ENCODE data around the gene TP53TG5. TPM values are rescaled to one million over a fixed set of nuclear protein-coding genes. Genes with fewer than 3 reads are reported as not detected.

TP53TG5 gene
- polyA plus RNA-seq (ENCODE audit: insufficient read length) = 0.89 TPM

DNA sequence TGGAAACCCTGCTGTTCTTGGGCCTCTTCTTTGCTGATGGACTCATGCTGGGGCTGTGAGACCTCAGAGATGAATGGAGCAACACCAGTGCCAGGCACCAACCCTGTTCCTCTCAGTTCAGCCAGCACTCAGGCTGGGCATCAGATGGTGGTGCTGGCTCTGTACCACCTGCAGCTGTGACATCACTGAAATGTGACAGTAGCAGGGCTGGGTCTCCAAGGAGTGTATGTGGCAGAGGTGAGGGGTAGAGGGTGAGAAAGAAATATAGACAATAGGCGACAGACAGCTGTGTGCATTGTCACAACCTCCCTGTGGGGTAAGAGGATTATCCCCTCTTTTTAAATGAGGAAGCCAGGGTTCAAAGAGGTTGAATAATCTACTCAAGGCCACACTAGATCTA lies at the start of gene TP53TG5:
Gene TP53TG5 (minus strand): TSS at position 135 of the 400 bp plus-strand sequence. CDS start 89 bp downstream, at position 46.
- no peak for DNase-seq

DNA sequence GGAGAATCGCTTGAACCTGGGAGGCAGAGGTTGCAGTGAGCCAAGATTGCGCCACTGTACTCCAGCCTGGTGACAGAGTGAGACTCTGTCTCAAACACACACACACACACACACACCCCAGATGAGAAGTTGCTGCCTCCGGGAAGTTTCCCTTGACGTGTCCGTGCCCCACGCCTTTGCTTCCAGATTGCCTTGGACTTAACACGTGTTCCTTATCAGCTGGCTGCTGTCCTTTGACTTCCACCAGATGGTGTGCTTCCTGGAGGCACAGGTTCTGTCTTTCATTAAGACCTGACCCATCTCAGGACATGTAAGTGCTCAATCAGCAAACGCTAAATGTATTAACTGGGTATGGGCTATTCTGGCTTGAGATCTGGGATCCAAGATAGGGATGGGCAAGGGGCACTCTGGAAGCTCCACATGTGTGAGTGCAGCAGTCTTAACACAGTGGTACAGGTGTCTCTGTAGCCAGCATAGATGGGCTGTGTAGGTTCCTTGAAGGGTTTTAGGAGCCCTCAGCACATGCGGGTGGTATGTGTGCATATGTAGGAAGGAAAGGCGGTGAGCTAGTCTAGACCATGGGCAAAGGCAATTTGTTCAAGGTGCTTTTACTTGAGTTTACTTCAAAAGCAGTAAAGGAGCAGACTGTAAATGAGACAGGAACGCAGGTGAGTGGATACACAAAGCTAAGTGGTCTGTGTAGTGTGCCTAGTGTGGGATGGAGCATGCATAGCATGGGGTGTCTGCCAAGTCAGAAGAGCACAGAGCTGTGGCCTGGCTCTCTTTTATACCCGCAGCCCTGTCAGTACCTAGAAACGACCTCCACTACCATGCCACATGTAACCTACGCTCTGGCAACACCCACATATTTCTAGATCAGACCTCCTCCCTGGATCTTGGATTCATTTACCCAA lies 49.4 kb upstream of the TP53TG5 start:
- DNase-seq = no peak

DNA sequence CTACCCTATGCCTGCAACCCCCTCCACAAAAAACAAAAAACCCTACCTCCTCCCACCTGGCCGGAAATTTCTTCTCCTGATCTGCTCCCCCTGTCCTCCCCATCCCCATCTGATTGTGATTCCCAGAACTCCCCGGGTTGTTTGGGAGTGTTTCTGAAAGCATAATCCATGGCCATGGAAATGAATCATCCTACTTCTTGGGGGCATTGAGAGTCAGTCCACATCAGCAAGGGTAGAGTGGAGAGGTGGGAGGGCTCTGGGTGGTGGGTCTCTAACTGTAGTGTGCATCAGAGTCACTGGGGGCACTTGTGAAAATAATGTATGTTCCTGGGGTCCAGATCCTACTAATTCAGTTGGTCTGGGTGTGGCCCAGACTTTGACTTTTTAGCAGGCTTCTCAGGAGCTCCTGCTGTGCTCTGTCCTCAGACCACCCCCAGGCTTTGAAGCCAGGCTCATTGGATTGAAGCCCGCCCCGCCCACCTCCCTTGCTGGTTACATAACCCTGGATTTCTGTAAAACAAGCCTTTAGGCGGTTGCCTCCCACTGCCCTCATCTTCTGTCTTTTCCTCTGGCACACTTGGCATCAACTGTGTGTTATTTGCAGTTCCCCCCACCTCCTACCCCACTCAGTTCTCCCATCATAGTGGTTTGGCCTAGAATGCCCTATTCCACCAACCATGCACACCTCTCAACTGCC lies 48.3 kb upstream of the TP53TG5 start:
- DNase-seq = no peak

DNA sequence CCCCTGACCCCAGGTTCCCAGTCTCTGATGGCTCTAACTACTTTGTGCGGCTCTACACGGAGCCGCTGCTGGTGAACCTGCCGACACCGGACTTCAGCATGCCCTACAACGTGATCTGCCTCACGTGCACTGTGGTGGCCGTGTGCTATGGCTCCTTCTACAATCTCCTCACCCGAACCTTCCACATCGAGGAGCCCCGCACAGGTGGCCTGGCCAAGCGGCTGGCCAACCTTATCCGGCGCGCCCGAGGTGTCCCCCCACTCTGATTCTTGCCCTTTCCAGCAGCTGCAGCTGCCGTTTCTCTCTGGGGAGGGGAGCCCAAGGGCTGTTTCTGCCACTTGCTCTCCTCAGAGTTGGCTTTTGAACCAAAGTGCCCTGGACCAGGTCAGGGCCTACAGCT lies 47.4 kb upstream of the TP53TG5 start:
- no peak for DNase-seq

- DNase-seq = no peak
These were observed 45.6 kb upstream of the TP53TG5 start for GRCh38 chr20:45423700-45424099.

DNA sequence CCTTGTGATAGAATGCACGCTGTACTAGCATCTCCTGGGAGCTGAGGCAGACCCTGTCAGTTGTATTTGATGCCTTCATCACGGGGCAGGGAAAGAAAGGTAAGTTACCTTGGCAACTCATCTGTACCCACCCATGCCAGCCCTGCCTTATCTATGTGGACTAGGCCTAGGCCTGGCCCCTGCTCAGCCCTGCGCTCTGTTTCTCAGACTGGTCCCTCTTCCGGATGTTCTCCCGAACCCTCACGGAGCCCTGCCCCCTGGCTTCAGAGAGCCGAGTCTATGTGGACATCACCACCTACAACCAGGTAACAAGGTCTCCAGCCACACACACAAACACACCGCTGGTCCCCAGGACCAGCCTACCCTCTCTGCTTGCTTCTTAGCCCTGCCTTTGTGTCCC lies 42.0 kb upstream of the TP53TG5 start:
- no peak for DNase-seq

DNA sequence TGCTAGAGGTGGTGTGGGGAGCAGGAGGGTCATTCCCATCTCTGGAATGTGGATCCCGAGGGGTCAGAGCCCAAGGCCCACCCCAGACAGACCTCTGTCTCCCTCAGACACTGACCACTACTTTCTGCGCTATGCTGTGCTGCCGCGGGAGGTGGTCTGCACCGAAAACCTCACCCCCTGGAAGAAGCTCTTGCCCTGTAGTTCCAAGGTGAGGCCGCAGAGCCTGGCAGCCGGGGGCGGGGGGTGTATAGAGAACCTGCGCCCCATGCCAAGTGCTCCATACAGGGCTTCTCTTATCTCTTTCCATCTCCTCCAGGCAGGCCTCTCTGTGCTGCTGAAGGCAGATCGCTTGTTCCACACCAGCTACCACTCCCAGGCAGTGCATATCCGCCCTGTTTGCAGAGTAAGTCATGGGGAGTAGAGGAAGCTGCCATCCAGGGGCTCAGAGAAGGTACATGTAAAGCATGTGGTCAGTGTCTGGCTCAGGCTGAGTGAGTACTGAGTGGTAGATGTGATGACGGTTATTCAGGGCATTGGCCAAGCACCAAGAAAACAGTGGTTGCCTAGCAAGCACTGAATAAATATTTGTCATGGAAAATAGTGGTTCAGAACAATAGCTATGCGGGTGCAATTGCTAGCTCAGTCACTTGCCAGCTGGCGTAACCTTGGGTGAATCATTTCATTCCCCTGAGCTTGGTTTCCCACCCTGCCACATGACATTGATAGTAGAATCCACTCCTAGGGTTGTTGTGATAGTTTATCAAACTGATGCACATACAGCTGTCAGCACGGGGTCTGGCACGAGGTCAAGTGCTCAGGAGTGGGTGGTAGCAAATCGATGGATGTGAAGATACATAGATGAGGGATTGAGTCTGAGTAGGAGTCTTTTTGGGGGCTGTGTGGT lies 41.3 kb upstream of the TP53TG5 start:
- no peak for DNase-seq

DNA sequence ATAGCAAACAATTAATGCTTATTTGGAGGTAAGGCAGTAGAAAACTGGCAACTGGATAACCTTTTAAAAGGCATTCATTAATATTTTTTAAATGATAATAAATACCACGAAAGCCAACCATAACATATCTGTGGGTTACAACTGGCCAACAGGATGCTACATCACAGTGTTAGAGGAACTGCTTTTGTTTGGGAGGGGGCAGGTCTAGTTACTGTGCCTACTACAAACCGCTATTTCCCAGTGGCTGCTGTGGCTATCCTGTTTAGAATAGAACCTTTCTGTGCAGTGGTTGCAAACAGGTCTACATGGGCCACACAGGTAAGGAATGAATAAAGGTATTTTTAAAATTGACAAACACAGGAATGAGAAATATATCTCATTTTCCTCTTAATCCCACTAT lies 38.8 kb upstream of the TP53TG5 start:
- no peak for DNase-seq

DNA sequence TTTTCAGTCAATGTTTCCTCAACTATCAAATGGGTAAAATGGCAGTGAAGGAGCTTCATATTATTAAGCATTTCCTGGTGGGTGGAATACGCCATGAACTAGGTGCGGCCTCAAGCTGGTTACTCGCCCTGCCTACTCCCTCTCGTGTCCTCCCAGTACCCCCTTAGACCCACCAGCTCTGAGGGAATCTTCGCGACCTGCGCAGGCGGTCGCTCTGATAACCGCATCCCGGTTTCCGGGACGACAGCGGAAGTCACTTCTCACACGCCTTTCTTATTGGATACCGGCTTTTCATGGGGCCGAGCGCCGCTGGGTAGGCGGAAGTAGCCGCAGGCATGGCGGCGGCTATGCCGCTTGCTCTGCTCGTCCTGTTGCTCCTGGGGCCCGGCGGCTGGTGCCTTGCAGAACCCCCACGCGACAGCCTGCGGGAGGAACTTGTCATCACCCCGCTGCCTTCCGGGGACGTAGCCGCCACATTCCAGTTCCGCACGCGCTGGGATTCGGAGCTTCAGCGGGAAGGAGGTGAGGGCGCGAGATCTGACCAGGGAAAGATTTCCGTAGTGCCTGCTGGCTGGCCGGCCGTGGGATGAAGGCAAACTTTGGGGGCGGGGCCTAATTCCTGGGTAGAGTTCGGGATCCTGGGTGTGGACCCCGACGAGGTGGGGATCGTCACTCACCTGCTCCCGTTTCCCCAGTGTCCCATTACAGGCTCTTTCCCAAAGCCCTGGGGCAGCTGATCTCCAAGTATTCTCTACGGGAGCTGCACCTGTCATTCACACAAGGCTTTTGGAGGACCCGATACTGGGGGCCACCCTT lies 37.9 kb upstream of the TP53TG5 start, which contains the start of gene PIGT:
Gene PIGT (plus strand): TSS at position 320 of the 816 bp plus-strand sequence. CDS start 16 bp downstream, at position 336.
- peak; percentile 86 for DNase-seq

DNA sequence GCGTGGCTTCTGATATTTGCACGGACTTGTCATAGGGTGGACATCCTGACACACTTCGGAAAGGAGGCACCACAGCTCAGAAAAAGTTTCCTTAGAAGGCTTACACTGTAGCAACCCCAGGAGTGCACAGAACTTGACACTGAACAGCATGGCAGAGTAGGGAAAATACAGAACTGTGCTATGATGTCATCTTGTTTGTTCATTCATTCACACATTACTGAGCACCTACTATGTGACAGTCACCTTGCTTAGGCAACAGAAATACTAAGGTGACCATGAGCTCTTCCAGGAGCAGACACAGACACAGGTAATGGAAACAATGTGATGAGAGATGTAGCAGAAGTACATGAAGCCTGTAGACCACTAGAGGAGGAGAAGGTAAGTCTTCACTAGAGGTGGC lies 35.4 kb upstream of the TP53TG5 start:
- DNase-seq = no peak

DNA sequence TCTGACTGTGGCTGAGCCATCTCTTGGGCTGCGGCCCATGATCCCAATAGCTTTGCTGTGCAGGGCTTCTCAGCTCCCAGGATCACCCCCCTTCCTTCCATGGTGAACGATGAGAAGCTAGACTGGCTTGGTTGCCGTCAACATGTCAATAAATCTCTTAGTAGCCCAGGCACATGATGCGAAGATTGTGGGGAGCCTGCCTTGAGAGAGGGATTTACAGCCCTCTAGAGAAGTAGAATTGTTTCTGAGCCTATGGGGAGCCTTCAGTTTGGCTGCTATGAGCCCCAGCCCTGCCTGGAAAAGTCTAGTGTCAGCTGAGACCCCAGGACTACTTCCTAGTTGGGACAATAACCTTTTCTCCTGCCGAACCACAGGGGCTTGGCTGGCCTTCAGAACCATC lies 34.5 kb upstream of the TP53TG5 start:
- DNase-seq = no peak

- DNase-seq = no peak
These were observed 32.8 kb upstream of the TP53TG5 start for GRCh38 chr20:45410887-45411286.

DNA sequence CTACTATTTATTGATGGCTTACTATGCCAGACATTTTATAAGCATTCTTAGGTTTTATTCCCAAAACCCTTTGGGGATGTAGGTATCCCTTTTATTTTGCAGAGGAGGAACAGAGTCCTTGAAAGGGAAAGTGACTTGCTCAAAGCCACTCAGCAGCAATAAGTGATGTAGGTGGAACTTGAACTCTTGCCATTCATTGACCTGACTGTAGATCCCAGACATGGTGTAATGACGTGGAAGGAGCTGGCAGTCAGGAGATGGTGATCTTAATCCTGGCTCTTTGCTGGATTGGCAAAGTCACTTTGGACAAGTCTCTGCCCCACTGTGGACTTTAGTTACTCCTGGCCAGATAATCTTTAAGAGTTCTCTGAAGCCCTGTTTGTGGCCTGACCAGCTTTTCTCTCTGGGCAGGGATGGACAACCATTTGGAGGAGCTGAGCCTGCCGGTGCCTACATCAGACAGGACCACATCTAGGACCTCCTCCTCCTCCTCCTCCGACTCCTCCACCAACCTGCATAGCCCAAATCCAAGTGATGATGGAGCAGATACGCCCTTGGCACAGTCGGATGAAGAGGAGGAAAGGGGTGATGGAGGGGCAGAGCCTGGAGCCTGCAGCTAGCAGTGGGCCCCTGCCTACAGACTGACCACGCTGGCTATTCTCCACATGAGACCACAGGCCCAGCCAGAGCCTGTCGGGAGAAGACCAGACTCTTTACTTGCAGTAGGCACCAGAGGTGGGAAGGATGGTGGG lies 31.6 kb upstream of the TP53TG5 start:
- no peak for DNase-seq

- no peak for DNase-seq
These were observed 30.6 kb upstream of the TP53TG5 start for GRCh38 chr20:45408646-45409213.

GRCh38 chr20:45407783-45408645 lies 29.9 kb upstream of the TP53TG5 start, which contains the start of gene DBNDD2:
DBNDD2 (plus strand) TSS chr20:45408289; CDS start chr20:45408468, 179 bp downstream.
- no peak for DNase-seq

DNA sequence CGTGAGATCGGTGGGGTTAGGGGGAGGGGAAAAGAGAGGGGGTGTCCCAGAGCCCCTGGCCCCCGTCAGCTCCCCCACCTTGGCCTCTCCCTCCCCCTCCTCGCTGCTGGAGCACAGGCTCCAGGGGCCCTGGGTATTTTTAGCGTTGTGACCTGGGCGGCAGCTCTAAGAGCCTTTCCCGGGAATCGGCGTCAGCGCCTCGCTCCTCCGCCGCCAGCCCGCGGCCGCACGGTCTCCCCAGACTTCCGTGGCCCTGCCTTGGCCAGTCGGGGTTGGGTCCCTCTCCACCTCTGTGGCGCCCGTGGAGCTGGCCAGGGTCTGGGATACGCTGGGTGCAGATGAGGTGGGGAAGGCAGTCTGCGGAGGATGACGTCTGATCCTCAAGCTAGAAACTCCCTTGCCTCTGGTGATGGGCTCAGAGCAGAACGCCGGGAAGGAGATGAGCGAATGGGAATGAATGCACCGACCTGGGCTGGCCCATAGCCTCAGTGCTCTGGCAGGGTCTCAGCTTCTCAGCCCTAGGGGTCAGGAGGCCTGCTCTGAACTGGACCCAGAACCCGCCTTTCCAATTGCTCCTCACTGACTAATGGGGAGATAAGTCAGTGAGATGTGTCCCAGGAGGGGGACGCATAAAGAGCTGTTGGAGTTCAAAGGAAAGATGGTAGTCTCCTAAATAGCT lies 29.1 kb upstream of the TP53TG5 start:
- no peak for DNase-seq

GRCh38 chr20:45406260-45407066 lies 28.3 kb upstream of the TP53TG5 start:
- no peak for DNase-seq
